HG02870 (cell line): ENCODE data around the gene MPIG6B.

ENCODE experiments used
- ATAC-seq: cut with Tn5 transposase; IDR thresholded peaks from one replicate; pipeline ENCODE4 v1.9.1; 2021; ENCODE audit warnings: mild to moderate bottlenecking, moderate library complexity; ENCODE audit not compliant: unreplicated experiment

Gene MPIG6B

DNA sequence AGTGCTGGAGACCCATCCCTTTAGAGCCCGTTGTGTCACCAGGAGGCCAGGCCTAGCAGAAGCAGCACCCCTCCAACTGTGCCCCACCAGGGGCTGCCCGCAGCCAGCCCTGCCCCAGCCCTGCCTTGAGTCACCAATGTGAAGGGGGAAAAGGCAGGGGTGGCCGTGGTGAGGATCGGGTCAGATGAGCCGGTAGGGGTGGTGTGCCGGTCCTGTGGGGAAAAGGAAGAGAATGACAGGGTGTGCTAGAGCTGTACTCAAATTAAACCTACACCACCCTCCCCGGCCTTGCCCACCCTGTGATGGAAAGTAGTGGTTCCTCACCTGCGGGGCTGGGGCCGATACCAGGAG is 42.4 kb downstream of the MPIG6B start:
- ATAC-seq, result no peak

- ATAC-seq, result no peak
Measured at GRCh38 chr6:31765910-31766794, 43.0 kb downstream of the MPIG6B start.

DNA sequence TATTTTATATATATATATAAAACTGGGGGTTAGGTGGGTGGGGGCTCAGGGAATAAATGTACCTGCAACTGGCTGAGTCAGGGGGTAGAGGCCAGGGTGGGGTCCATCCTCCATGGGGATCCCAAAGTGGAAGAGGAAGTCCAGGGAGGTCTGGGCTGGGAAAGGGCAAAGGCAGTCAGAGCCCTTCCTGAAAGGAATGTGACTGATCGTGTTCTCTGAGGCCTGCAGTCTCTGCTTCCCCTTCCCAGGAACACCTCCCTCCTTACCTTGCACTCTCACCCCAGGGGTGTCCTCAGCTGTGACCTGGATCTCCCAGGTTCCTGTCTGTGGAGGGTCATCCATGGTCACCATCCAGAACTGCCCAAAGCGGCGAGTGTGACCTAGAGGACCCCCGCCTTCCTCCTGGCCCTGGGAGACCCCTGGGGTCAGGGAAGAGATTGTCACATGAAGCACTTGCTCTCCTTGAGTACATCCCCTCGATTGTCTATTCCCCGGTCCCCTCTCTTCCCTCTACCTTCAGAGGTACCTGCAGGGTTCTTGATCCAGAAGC is 44.0 kb downstream of the MPIG6B start:
- no peak for ATAC-seq

DNA sequence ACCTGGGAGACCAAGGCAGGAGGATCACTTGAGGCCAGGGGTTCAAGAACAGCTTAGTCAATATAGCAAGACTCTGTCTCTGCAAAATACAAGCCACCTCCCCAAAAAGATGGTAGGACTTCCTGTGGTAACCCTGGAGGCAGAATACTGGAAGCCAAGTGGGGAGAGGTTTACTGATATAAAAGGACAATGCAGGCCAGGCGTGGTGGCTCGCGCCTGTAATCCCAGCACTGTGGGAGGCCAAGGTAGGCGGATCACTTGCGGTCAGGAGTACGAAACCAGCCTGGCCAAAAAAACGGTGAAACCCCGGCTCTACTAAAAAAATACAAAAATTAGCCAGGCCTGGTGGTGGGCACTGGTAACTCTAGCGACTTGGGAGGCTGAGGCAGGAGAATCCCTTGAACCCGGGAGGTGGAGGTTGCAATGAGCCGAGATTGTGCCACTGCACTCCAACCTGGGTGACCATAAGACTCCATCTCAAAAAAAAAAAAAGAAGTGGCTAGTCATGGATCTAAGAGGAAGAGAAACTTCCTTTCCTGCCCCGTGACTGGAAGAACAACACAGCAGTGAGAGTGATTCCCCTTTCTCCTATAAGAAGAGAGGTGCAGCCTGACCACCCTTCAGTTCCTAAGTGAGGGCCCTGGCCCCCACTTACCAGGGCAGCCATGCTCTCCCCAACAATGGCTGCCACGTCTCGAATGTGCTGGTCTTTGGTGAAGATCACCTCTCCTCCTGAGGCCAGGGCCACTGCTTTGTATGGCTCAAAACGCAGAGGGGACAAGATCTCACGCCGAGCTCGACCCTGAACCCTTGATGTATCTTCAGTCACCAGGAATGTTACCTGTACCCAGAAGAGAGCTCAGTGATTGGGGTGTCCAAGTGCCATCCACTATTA is 45.4 kb downstream of the MPIG6B start:
- ATAC-seq, result no peak

DNA sequence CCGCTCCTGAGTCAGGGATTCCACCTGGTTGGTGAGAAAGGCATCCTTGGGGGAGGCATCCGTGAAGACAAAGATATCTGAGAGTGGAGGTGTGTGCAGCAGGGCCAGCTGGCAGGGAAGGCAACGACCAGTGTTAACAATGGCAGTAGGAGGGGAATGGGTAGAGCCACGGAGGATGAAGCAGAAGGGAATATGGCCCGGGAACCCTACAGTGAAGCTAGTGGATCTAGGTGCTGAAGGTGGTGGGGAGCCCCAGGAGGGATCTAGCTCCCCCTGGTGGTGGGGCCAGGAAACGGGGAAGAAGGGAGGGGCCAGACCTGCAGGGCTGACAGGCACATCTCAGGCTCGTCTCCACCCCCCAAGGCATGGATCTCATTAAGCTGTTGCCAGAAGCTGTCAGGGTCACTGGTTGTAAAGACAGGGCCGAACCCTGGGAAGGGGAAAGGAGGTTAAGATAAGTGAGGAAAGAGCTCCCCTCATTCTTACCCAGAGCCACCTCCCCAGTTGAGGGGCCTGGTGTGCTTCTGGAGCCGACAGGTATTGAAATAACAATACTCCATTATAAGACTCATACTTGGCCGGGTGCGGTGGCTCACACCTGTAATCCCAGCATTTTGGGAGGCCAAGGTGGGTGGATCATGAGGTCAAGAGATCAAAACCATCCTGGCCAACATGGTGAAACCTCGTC is 46.7 kb downstream of the MPIG6B start:
- ATAC-seq, result no peak

DNA sequence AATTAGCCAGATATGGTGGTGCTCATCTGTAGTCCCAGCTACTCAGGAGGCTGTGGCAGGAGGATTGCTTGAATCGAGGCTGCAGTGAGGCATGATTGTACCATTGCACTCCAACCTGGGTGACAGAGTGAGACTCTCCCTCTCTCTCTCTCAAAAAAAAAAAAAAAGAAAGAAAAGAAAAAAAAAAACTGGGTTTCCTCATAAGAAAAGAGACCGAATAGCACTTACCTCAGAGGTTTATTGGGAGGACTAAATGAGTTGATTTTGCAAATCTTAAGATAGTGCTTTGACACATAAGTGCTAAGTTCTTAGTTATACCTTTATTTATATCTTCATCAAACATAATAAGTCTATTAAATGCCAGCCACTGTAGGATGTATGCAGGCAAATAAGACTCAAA is 47.7 kb downstream of the MPIG6B start:
- no peak for ATAC-seq

- no peak for ATAC-seq
Measured at GRCh38 chr6:31771992-31772358, 48.8 kb downstream of the MPIG6B start.

DNA sequence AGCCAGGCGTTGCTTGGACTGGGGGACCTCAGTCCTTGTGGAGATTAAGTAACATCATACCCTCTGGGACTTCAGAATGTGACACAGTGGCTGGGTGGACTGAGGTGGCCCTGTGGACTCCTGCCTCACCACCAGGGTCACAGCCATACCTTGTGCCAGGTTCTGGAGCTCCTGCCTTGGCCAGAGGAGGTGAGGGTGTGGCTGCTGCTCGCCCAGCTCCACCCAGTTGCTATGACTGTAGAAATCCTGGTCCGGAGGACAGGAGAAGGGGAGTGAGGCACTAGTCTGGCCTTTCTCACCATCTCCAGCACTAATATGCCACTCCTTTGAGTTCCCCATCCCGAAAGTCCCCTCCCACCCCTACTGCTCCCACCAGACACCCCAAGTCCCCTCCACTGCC is 52.0 kb downstream of the MPIG6B start:
- ATAC-seq, result no peak

DNA sequence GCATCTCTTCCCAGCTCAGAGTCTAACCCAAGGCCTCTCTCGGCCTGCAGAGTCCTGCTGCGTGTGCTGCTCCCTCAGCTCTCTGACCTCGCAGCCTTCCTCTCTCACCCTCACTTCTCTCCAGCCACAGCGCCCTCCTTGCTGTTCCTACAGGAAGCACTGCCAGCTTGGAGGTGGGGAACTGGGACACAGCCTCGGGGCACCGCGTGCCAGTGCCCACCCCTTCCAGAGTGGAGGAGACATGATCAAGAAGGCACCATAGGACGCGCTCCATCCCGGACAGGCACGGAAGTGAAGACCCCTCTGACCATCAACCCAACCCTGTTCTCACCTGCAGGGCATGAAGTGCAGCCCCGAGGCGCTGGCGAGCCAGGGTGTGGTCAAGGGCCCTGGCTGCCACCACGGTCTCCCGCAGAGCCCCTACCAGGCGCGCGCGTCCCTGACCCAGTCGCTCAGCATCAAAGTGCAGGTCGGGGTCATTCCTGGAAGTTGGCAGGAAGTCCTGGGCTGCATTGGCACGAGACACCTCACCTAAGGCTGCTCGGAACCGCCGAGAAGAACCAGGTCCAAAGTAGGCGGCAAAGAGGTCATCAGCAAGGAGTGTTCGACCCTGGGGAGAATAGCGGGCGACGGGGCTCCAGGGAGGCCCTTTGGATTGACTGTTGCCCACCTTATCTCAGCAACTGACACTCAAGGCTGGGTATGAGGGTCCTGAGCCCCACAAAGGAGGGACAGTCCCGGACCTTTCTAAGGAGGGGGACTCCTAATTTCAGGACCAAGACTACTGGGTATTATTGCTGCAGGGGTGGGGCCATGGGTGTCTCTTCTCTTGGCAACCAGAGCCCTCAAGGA is 52.7 kb downstream of the MPIG6B start:
- no peak for ATAC-seq
